ENCODE measurements around the gene MYOD1.

MYOD1 gene

GRCh38 chr11:17730137-17730536, 10.8 kb downstream of the MYOD1 start:
- DNase-seq (ENCODE audit: insufficient read length, low spot score) (no peak), FAIRE-seq (no peak)
- no peak for TF ChIP-seq POU2F2 (IDR thresholded peaks at IDR 0.05; ENCODE audit: low read depth, low read length)
- TF ChIP-seq PAX5 (IDR thresholded peaks at IDR 0.05; ENCODE audit: insufficient read depth, low read length, severe bottlenecking) = no peak
- no peak for TF ChIP-seq POLR2AphosphoS5 (IDR thresholded peaks at IDR 0.05; ENCODE audit: low read depth, low read length)
- TF ChIP-seq POLR2A (IDR thresholded peaks at IDR 0.05; ENCODE audit: low read depth, low read length) = no peak
- TF ChIP-seq SPI1 (IDR thresholded peaks at IDR 0.05; ENCODE audit: low read depth, low read length) = no peak
- no peak for TF ChIP-seq TAF1 (IDR thresholded peaks at IDR 0.05; ENCODE audit: low read depth, low read length)

GRCh38 chr11:17730608-17731462, 11.5 kb downstream of the MYOD1 start:
- DNase-seq (ENCODE audit: insufficient read length, low spot score) = peak; percentile 73
- TF ChIP-seq POU2F2 (IDR thresholded peaks at IDR 0.05; ENCODE audit: low read depth, low read length) (no peak), TAF1 (IDR thresholded peaks at IDR 0.05; ENCODE audit: low read depth, low read length) (no peak), POLR2A (IDR thresholded peaks at IDR 0.05; ENCODE audit: low read depth, low read length) (no peak), PAX5 (IDR thresholded peaks at IDR 0.05; ENCODE audit: insufficient read depth, low read length, severe bottlenecking) (no peak)
- FAIRE-seq = peak; percentile 94

GRCh38 chr11:17733261-17733660, 13.9 kb downstream of the MYOD1 start:
- FAIRE-seq = no peak
- DNase-seq (ENCODE audit: insufficient read length, low spot score) = no peak
- TF ChIP-seq PAX5 (IDR thresholded peaks at IDR 0.05; ENCODE audit: insufficient read depth, low read length, severe bottlenecking) (no peak), SPI1 (IDR thresholded peaks at IDR 0.05; ENCODE audit: low read depth, low read length) (no peak), POU2F2 (IDR thresholded peaks at IDR 0.05; ENCODE audit: low read depth, low read length) (no peak), TAF1 (IDR thresholded peaks at IDR 0.05; ENCODE audit: low read depth, low read length) (no peak), POLR2AphosphoS5 (IDR thresholded peaks at IDR 0.05; ENCODE audit: low read depth, low read length) (no peak), POLR2A (IDR thresholded peaks at IDR 0.05; ENCODE audit: low read depth, low read length) (no peak)

- DNase-seq (ENCODE audit: insufficient read length, low spot score) (no peak), FAIRE-seq (no peak)
- no peak for TF ChIP-seq POU2F2 (IDR thresholded peaks at IDR 0.05; ENCODE audit: low read depth, low read length)
Measured at GRCh38 chr11:17734418-17734911, 15.1 kb downstream of the MYOD1 start, which contains the start of gene KCNC1. Gene KCNC1 (plus strand): TSS chr11:17734781. CDS start chr11:17736003, 1,222 bp downstream.

- DNase-seq (ENCODE audit: insufficient read length, low spot score) (peak; percentile 76), FAIRE-seq (peak; percentile 9)
- no peak for TF ChIP-seq TAF1 (IDR thresholded peaks at IDR 0.05; ENCODE audit: low read depth, low read length)
- TF ChIP-seq POU2F2 (IDR thresholded peaks at IDR 0.05; ENCODE audit: low read depth, low read length) = no peak
- TF ChIP-seq SPI1 (IDR thresholded peaks at IDR 0.05; ENCODE audit: low read depth, low read length) = no peak
- TF ChIP-seq POLR2A (IDR thresholded peaks at IDR 0.05; ENCODE audit: low read depth, low read length) = no peak
- TF ChIP-seq PAX5 (IDR thresholded peaks at IDR 0.05; ENCODE audit: insufficient read depth, low read length, severe bottlenecking) = no peak
Measured at GRCh38 chr11:17734986-17735817, 15.8 kb downstream of the MYOD1 start.

GRCh38 chr11:17735818-17736578, 16.6 kb downstream of the MYOD1 start:
- FAIRE-seq = no peak
- TF ChIP-seq PAX5 (IDR thresholded peaks at IDR 0.05; ENCODE audit: insufficient read depth, low read length, severe bottlenecking) (no peak), SPI1 (IDR thresholded peaks at IDR 0.05; ENCODE audit: low read depth, low read length) (no peak), POLR2AphosphoS5 (IDR thresholded peaks at IDR 0.05; ENCODE audit: low read depth, low read length) (no peak), POU2F2 (IDR thresholded peaks at IDR 0.05; ENCODE audit: low read depth, low read length) (no peak), TAF1 (IDR thresholded peaks at IDR 0.05; ENCODE audit: low read depth, low read length) (no peak), POLR2A (IDR thresholded peaks at IDR 0.05; ENCODE audit: low read depth, low read length) (no peak)
- no peak for DNase-seq (ENCODE audit: insufficient read length, low spot score)

GRCh38 chr11:17736579-17736893, 17.2 kb downstream of the MYOD1 start:
- FAIRE-seq = no peak
- TF ChIP-seq PAX5 (IDR thresholded peaks at IDR 0.05; ENCODE audit: insufficient read depth, low read length, severe bottlenecking) (no peak), SPI1 (IDR thresholded peaks at IDR 0.05; ENCODE audit: low read depth, low read length) (no peak), POLR2A (IDR thresholded peaks at IDR 0.05; ENCODE audit: low read depth, low read length) (no peak), POU2F2 (IDR thresholded peaks at IDR 0.05; ENCODE audit: low read depth, low read length) (no peak), TAF1 (IDR thresholded peaks at IDR 0.05; ENCODE audit: low read depth, low read length) (no peak), POLR2AphosphoS5 (IDR thresholded peaks at IDR 0.05; ENCODE audit: low read depth, low read length) (no peak)
- DNase-seq (ENCODE audit: insufficient read length, low spot score) = no peak

- DNase-seq (ENCODE audit: insufficient read length, low spot score) = no peak
- FAIRE-seq = no peak
- TF ChIP-seq POU2F2 (IDR thresholded peaks at IDR 0.05; ENCODE audit: low read depth, low read length) (no peak), SPI1 (IDR thresholded peaks at IDR 0.05; ENCODE audit: low read depth, low read length) (peak; percentile 79)
Measured at GRCh38 chr11:17736930-17737817, 17.8 kb downstream of the MYOD1 start.
